ENCODE data around the gene CA10. TPM values are rescaled to one million over a fixed set of nuclear protein-coding genes. Genes with fewer than 3 reads are reported as not detected.

Gene CA10
- total RNA-seq, 1 donor from 2014 or later: 2.0 TPM

- no peaks in the 10 kb centered on the region for H3K27me3 ChIP-seq
- H3K36me3 ChIP-seq: no peaks in the 10 kb centered on the region
- intact Hi-C loops (cut with DNase I): no loop called here
- no peak for DNase-seq (ENCODE audit: extremely low spot score in 2 of 2)
- no peak overlapping the region for H3K27ac ChIP-seq
- no peak for TF ChIP-seq CTCF (IDR thresholded peaks at IDR 0.05)
- no peak for TF ChIP-seq POLR2AphosphoS5 (IDR thresholded peaks at IDR 0.05; ENCODE audit: insufficient read depth in 1 of 2, low read depth in 1 of 2)
- no peak for TF ChIP-seq POLR2A (IDR thresholded peaks at IDR 0.05)
- no peaks in the 10 kb centered on the region for H3K4me1 ChIP-seq
- no peak overlapping the region for H3K4me3 ChIP-seq
- H3K9me3 ChIP-seq: no peaks in the 10 kb centered on the region
Observed at GRCh38 chr17:51692917-51693316, 465.6 kb downstream of the CA10 start.

- intact Hi-C loops (cut with DNase I): no loop called here
- H3K4me1 ChIP-seq: no peaks in the 10 kb centered on the region
- no peaks in the 10 kb centered on the region for H3K27me3 ChIP-seq
- TF ChIP-seq POLR2AphosphoS5 (IDR thresholded peaks at IDR 0.05; ENCODE audit: insufficient read depth in 1 of 2, low read depth in 1 of 2): no peak
- no peak for TF ChIP-seq POLR2A (IDR thresholded peaks at IDR 0.05)
- TF ChIP-seq CTCF (IDR thresholded peaks at IDR 0.05): no peak
- no peaks in the 10 kb centered on the region for H3K9me3 ChIP-seq
- H3K4me3 ChIP-seq: no peak overlapping the region
- DNase-seq (ENCODE audit: extremely low spot score in 2 of 2): peak in 1 of 2 donors; percentile 19
- no peaks in the 10 kb centered on the region for H3K36me3 ChIP-seq
- H3K27ac ChIP-seq: no peak overlapping the region
Observed at GRCh38 chr17:51687887-51688286, 470.6 kb downstream of the CA10 start.

GRCh38 chr17:51685287-51685909, 473.1 kb downstream of the CA10 start:
- DNase-seq (ENCODE audit: extremely low spot score in 2 of 2): peak in 1 of 2 donors; percentile 28
- no peak overlapping the region for H3K27ac ChIP-seq
- intact Hi-C loops (cut with DNase I): no loop called here
- no peak for TF ChIP-seq CTCF (IDR thresholded peaks at IDR 0.05)
- no peak for TF ChIP-seq POLR2A (IDR thresholded peaks at IDR 0.05)
- no peak for TF ChIP-seq POLR2AphosphoS5 (IDR thresholded peaks at IDR 0.05; ENCODE audit: insufficient read depth in 1 of 2, low read depth in 1 of 2)
- H3K36me3 ChIP-seq: no peaks in the 10 kb centered on the region
- H3K9me3 ChIP-seq: no peaks in the 10 kb centered on the region
- H3K27me3 ChIP-seq: no peaks in the 10 kb centered on the region
- no peak overlapping the region for H3K4me3 ChIP-seq
- no peaks in the 10 kb centered on the region for H3K4me1 ChIP-seq

GRCh38 chr17:51684214-51684613, 474.3 kb downstream of the CA10 start:
- Histone ChIP-seq H3K27ac (no peak overlapping the region), H3K27me3 (no peaks in the 10 kb centered on the region), H3K36me3 (no peaks in the 10 kb centered on the region), H3K9me3 (no peaks in the 10 kb centered on the region), H3K4me1 (no peaks in the 10 kb centered on the region), H3K4me3 (no peak overlapping the region)
- TF ChIP-seq CTCF (IDR thresholded peaks at IDR 0.05) (no peak), POLR2AphosphoS5 (IDR thresholded peaks at IDR 0.05; ENCODE audit: insufficient read depth in 1 of 2, low read depth in 1 of 2) (no peak), POLR2A (IDR thresholded peaks at IDR 0.05) (no peak)
- intact Hi-C loops (cut with DNase I): no loop called here
- DNase-seq (ENCODE audit: extremely low spot score in 2 of 2): peak in 1 of 2 donors; percentile 40

GRCh38 chr17:51683291-51683690, 475.2 kb downstream of the CA10 start:
- H3K27me3 ChIP-seq: no peaks in the 10 kb centered on the region
- no peaks in the 10 kb centered on the region for H3K4me1 ChIP-seq
- no peaks in the 10 kb centered on the region for H3K9me3 ChIP-seq
- H3K27ac ChIP-seq: no peak overlapping the region
- no peak overlapping the region for H3K4me3 ChIP-seq
- TF ChIP-seq POLR2A (IDR thresholded peaks at IDR 0.05): no peak
- no peak for TF ChIP-seq POLR2AphosphoS5 (IDR thresholded peaks at IDR 0.05; ENCODE audit: insufficient read depth in 1 of 2, low read depth in 1 of 2)
- TF ChIP-seq CTCF (IDR thresholded peaks at IDR 0.05): no peak
- intact Hi-C loops (cut with DNase I): no loop called here
- no peaks in the 10 kb centered on the region for H3K36me3 ChIP-seq
- peak in 1 of 2 donors; percentile 12 for DNase-seq (ENCODE audit: extremely low spot score in 2 of 2)

All from vagina (tissue), 2 donors.